Loucy (cell line): Measurements from ENCODE around the gene CCDC167.

Experiments
- H2AFZ ChIP-seq: fragments of 200-600 bp; sonication (generic); 2 replicates; pipeline ENCODE4 v1.6.0; 2016; ENCODE audit warnings: antibody characterized with exemption, mild to moderate bottlenecking, low read length, moderate library complexity
- H3F3A ChIP-seq: fragments of 200-600 bp; 2 replicates; pipeline ENCODE4 v1.6.0; 2016; ENCODE audit warnings: antibody characterized with exemption, low read depth, mild to moderate bottlenecking
- H3K27me3 ChIP-seq: fragments of 200-600 bp; sonication (generic); 2 replicates; pipeline ENCODE4 v1.6.1; 2014; ENCODE audit warnings: low read length, mild to moderate bottlenecking; ENCODE audit not compliant: insufficient read depth, poor library complexity, severe bottlenecking
- H3K36me3 ChIP-seq: fragments of 200-600 bp; sonication (generic); 2 replicates; pipeline ENCODE4 v1.6.1; 2016; ENCODE audit warnings: low read length; ENCODE audit not compliant: insufficient read depth
- H3K4me1 ChIP-seq: fragments of 200-600 bp; sonication (generic); 2 replicates; pipeline ENCODE4 v1.5.1; 2014; ENCODE audit warnings: low read length, mild to moderate bottlenecking; ENCODE audit not compliant: insufficient read depth, poor library complexity, severe bottlenecking
- H3K4me2 ChIP-seq: fragments of 200-600 bp; sonication (generic); 2 replicates; pipeline ENCODE4 v1.6.0; 2014; ENCODE audit warnings: antibody characterized with exemption, low read length, low read depth, mild to moderate bottlenecking; ENCODE audit not compliant: poor library complexity, severe bottlenecking
- H3K4me3 ChIP-seq: fragments of 200-600 bp; sonication (generic); 2 replicates; pipeline ENCODE4 v1.5.1; 2014; ENCODE audit warnings: low read length, mild to moderate bottlenecking, mixed read lengths; ENCODE audit not compliant: poor library complexity, severe bottlenecking
- H3K79me2 ChIP-seq: fragments of 200-600 bp; sonication (generic); 2 replicates; pipeline ENCODE4 v1.6.1; 2014; ENCODE audit warnings: low read length; ENCODE audit not compliant: insufficient read depth
- H3K9ac ChIP-seq: fragments of 200-600 bp; sonication (generic); 2 replicates; pipeline ENCODE4 v1.6.0; 2014; ENCODE audit warnings: mild to moderate bottlenecking, low read depth, low read length, moderate library complexity; ENCODE audit not compliant: poor library complexity, severe bottlenecking
- H3K9me2 ChIP-seq: fragments of 200-600 bp; sonication (generic); replicated peaks from 2 replicates; pipeline ENCODE4 v1.6.1; 2016; ENCODE audit warnings: low read depth, low read length, mixed read lengths
- H3K9me3 ChIP-seq: fragments of 200-600 bp; sonication (generic); 2 replicates; pipeline ENCODE4 v1.6.1; 2014; ENCODE audit warnings: mild to moderate bottlenecking, antibody characterized with exemption, low read length, low read depth; ENCODE audit not compliant: insufficient read depth
- H4K20me1 ChIP-seq: fragments of 200-600 bp; sonication (generic); 2 replicates; pipeline ENCODE4 v1.6.0; 2014; ENCODE audit warnings: antibody characterized with exemption, low read length, mild to moderate bottlenecking; ENCODE audit not compliant: insufficient read depth, poor library complexity, severe bottlenecking
- CTCF ChIP-seq: fragments of 200-600 bp; sonication (generic); conservative IDR thresholded peaks from 2 replicates; pipeline ENCODE4 v1.5.1; 2014; ENCODE audit warnings: mild to moderate bottlenecking, antibody characterized with exemption, low read length
- EZH2phosphoT487 ChIP-seq: fragments of 200-600 bp; IDR thresholded peaks from 2 replicates; pipeline ENCODE4 v1.6.1; 2018; ENCODE audit warnings: antibody characterized with exemption, mild to moderate bottlenecking, moderate library complexity, borderline replicate concordance

The CCDC167 gene

GRCh38 chr6:37531026-37531425, 31.3 kb upstream of the CCDC167 start:
- Histone ChIP-seq H4K20me1 (no peaks in the 10 kb centered on the region), H3K4me1 (no peaks in the 10 kb centered on the region), H3F3A (no peaks in the 10 kb centered on the region), H2AFZ (no peak overlapping the region), H3K9me3 (no peaks in the 10 kb centered on the region), H3K9ac (no peak overlapping the region), H3K4me2 (no peak overlapping the region), H3K27me3 (no peaks in the 10 kb centered on the region), H3K9me2 (no peaks in the 10 kb centered on the region), H3K79me2 (no peaks in the 10 kb centered on the region), H3K36me3 (no peaks in the 10 kb centered on the region), H3K4me3 (no peak overlapping the region)
- TF ChIP-seq EZH2phosphoT487 (no peak), CTCF (no peak)

- H3F3A ChIP-seq, result no peaks in the 10 kb centered on the region
- no peaks in the 10 kb centered on the region for H3K79me2 ChIP-seq
- no peaks in the 10 kb centered on the region for H3K9me2 ChIP-seq
- H3K36me3 ChIP-seq, result no peaks in the 10 kb centered on the region
- H3K9ac ChIP-seq, result no peak overlapping the region
- H3K27me3 ChIP-seq, result no peaks in the 10 kb centered on the region
- no peaks in the 10 kb centered on the region for H3K4me1 ChIP-seq
- H3K4me2 ChIP-seq, result no peak overlapping the region
- H3K9me3 ChIP-seq, result no peaks in the 10 kb centered on the region
- H4K20me1 ChIP-seq, result no peaks in the 10 kb centered on the region
- no peak for TF ChIP-seq CTCF
- TF ChIP-seq EZH2phosphoT487, result no peak
- H3K4me3 ChIP-seq, result no peak overlapping the region
- no peak overlapping the region for H2AFZ ChIP-seq
Observed at GRCh38 chr6:37530297-37530696, 30.6 kb upstream of the CCDC167 start.

GRCh38 chr6:37528541-37528940, 28.8 kb upstream of the CCDC167 start:
- H3K9ac ChIP-seq, result no peak overlapping the region
- H3K27me3 ChIP-seq, result no peaks in the 10 kb centered on the region
- H3K9me3 ChIP-seq, result no peaks in the 10 kb centered on the region

More at GRCh38 chr6:37528541-37528940, 28.8 kb upstream of the CCDC167 start:
- Histone ChIP-seq H3K9me2 (no peaks in the 10 kb centered on the region), H2AFZ (no peak overlapping the region), H3K79me2 (no peaks in the 10 kb centered on the region), H3K4me1 (no peaks in the 10 kb centered on the region), H3K36me3 (no peaks in the 10 kb centered on the region), H3F3A (no peaks in the 10 kb centered on the region), H3K4me3 (no peak overlapping the region), H4K20me1 (no peaks in the 10 kb centered on the region), H3K4me2 (no peak overlapping the region)
- TF ChIP-seq EZH2phosphoT487, result no peak
- TF ChIP-seq CTCF, result no peak
